ENCODE results near the gene MTMR10. TPM values are rescaled to one million over a fixed set of nuclear protein-coding genes. Genes with fewer than 3 reads are reported as not detected.

The MTMR10 gene
- total RNA-seq, 4 donors from 2014 or later, result 16.6 to 41.2 (median 28.0) TPM

- TF ChIP-seq POLR2A (IDR thresholded peaks at IDR 0.05) (no peak), CTCF (IDR thresholded peaks at IDR 0.05) (no peak)
- WGBS, 2 donors, result 27 to 39% methylated on average over 5 of the region's 5 CpGs
- Histone ChIP-seq H3K4me3 (no peak overlapping the region), H3K4me1 (peaks cover 0 to 50% (median 6%) of the 10 kb centered on the region in 3 donors), H3K36me3 (no peaks in the 10 kb centered on the region), H3K9me3 (no peaks in the 10 kb centered on the region), H3K27me3 (no peaks in the 10 kb centered on the region), H3K27ac (no peak overlapping the region)
- intact Hi-C loops (cut with DNase I), result no loop called here
- DNase-seq, result no peak
Measured at GRCh38 chr15:31004220-31004733, 12.8 kb upstream of the MTMR10 start.

- Histone ChIP-seq H3K4me1 (peaks cover 0 to 52% (median 6%) of the 10 kb centered on the region in 3 donors), H3K36me3 (no peaks in the 10 kb centered on the region), H3K27ac (no peak overlapping the region), H3K4me3 (no peak overlapping the region), H3K27me3 (no peaks in the 10 kb centered on the region), H3K9me3 (no peaks in the 10 kb centered on the region)
- WGBS, 2 donors, result 85 to 93% methylated on average over 3 of the region's 3 CpGs
- no peak for DNase-seq
- intact Hi-C loops (cut with DNase I), result no loop called here
- TF ChIP-seq POLR2A (IDR thresholded peaks at IDR 0.05), result no peak
- no peak for TF ChIP-seq CTCF (IDR thresholded peaks at IDR 0.05)
Measured at GRCh38 chr15:31001702-31002101, 10.3 kb upstream of the MTMR10 start.

GRCh38 chr15:30999729-31000128 is 8.3 kb upstream of the MTMR10 start:
- TF ChIP-seq CTCF (IDR thresholded peaks at IDR 0.05) (no peak), POLR2A (IDR thresholded peaks at IDR 0.05) (no peak)
- intact Hi-C loops (cut with DNase I), result no loop called here
- 87 to 96% methylated on average over 3 of the region's 3 CpGs for WGBS, 2 donors

DNA sequence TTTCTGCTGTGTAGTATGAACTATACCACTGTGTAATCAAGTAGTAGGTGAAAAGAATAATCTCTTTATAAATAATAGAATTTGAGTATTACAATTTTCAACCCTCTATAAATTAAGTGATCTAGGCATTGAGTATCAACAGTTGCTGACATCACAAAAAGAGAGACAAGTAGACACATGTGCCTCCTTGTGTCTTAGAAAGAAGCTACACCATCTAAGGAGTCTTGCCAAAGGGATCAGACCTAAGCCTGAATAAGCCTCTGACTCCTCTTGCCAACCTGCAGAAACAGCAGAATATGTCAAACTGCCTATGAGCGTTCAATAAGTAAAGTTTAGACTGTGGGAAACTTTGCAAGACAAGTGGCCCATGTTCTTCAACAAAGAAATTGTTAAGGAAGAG is 5.8 kb upstream of the MTMR10 start:
- no peak for DNase-seq
- Histone ChIP-seq H3K4me3 (no peak overlapping the region), H3K9me3 (no peaks in the 10 kb centered on the region), H3K36me3 (no peaks in the 10 kb centered on the region), H3K4me1 (peaks cover 0 to 24% (median 9%) of the 10 kb centered on the region in 3 donors), H3K27ac (peak overlapping the region in 2 of 4 donors; percentile 56 to 58), H3K27me3 (no peaks in the 10 kb centered on the region)
- intact Hi-C loops (cut with DNase I), result no loop called here
- TF ChIP-seq CTCF (IDR thresholded peaks at IDR 0.05), result peak in 2 of 6 experiments; percentile 23 to 36
- TF ChIP-seq POLR2A (IDR thresholded peaks at IDR 0.05), result no peak
- 33 to 55% methylated on average over 1 of the region's 1 CpG for WGBS, 2 donors

More at GRCh38 chr15:30999729-31000128, 8.3 kb upstream of the MTMR10 start:
- no peak overlapping the region for H3K27ac ChIP-seq
- H3K27me3 ChIP-seq, result no peaks in the 10 kb centered on the region
- no peaks in the 10 kb centered on the region for H3K36me3 ChIP-seq
- peaks cover 0 to 34% (median 6%) of the 10 kb centered on the region in 3 donors for H3K4me1 ChIP-seq
- no peak for DNase-seq
- H3K4me3 ChIP-seq, result no peak overlapping the region
- no peaks in the 10 kb centered on the region for H3K9me3 ChIP-seq

GRCh38 chr15:30992249-30992864 is 929 bp upstream of the MTMR10 start:
- no peak for DNase-seq
- intact Hi-C loops (cut with DNase I), result no loop called here
- TF ChIP-seq CTCF (IDR thresholded peaks at IDR 0.05), result no peak
- no peak for TF ChIP-seq POLR2A (IDR thresholded peaks at IDR 0.05)
- peaks cover 15 to 50% (median 26%) of the 10 kb centered on the region in 3 donors for H3K4me1 ChIP-seq
- H3K4me3 ChIP-seq, result peak overlapping the region; percentile 76 to 99 (median 92)
- H3K27ac ChIP-seq, result peak overlapping the region; percentile 96 to 99 (median 98)
- H3K9me3 ChIP-seq, result no peaks in the 10 kb centered on the region
- no peaks in the 10 kb centered on the region for H3K27me3 ChIP-seq
- WGBS, 2 donors, result 67 to 68% methylated on average over 6 to 7 of the region's 7 CpGs
- peaks cover 0 to 7% (median 0%) of the 10 kb centered on the region in 3 donors for H3K36me3 ChIP-seq
